PFSK-1 (cell line): ENCODE data around the gene ADPRHL1.

ENCODE experiments used
- FOXP2 ChIP-seq: optimal IDR thresholded peaks from 2 replicates; pipeline ENCODE3; 2011; ENCODE audit warnings: borderline replicate concordance, control low read depth, inconsistent platforms; ENCODE audit not compliant: insufficient read depth; ENCODE audit errors: extremely low read length, extremely low read depth
- POLR2AphosphoS5 ChIP-seq: IDR thresholded peaks from 2 replicates; pipeline ENCODE4 v1.6.1; 2012; ENCODE audit warnings: low read depth, mild to moderate bottlenecking, control low read depth, low read length, moderate library complexity
- REST ChIP-seq, 2 experiments: IDR thresholded peaks; 2 replicates each; pipeline versions ENCODE4 v1.6.1 to v1.8.0; 2011 to 2012; ENCODE audit warnings: low read depth in 2 of 2, low read length in 2 of 2, control low read depth in 1 of 2, inconsistent platforms in 1 of 2, mild to moderate bottlenecking in 1 of 2, moderate library complexity in 1 of 2; ENCODE audit not compliant: insufficient read depth in 1 of 2
- SIN3A ChIP-seq: IDR thresholded peaks from 2 replicates; pipeline ENCODE4 v1.6.1; 2012; ENCODE audit warnings: mild to moderate bottlenecking, low read length, moderate library complexity, borderline replicate concordance; ENCODE audit not compliant: insufficient read depth
- TAF1 ChIP-seq: IDR thresholded peaks from 2 replicates; pipeline ENCODE4 v1.6.1; 2012; ENCODE audit warnings: low read length, control low read depth, borderline replicate concordance; ENCODE audit not compliant: insufficient read depth

ADPRHL1 gene

GRCh38 chr13:113394339-113394640 is 59.0 kb downstream of the ADPRHL1 start:
- TF ChIP-seq REST (IDR thresholded peaks at IDR 0.05; ENCODE audit: insufficient read depth in 1 of 2, low read depth in 2 of 2, low read length in 2 of 2) (no peak), POLR2AphosphoS5 (no peak), FOXP2 (no peak), SIN3A (no peak), TAF1 (no peak)

GRCh38 chr13:113393563-113394338 is 59.5 kb downstream of the ADPRHL1 start:
- TF ChIP-seq POLR2AphosphoS5 (no peak), SIN3A (no peak)

GRCh38 chr13:113393226-113393562 is 60.1 kb downstream of the ADPRHL1 start:
- TF ChIP-seq POLR2AphosphoS5 (no peak), SIN3A (no peak), TAF1 (no peak), FOXP2 (no peak), REST (IDR thresholded peaks at IDR 0.05; ENCODE audit: insufficient read depth in 1 of 2, low read depth in 2 of 2, low read length in 2 of 2) (no peak)

DNA sequence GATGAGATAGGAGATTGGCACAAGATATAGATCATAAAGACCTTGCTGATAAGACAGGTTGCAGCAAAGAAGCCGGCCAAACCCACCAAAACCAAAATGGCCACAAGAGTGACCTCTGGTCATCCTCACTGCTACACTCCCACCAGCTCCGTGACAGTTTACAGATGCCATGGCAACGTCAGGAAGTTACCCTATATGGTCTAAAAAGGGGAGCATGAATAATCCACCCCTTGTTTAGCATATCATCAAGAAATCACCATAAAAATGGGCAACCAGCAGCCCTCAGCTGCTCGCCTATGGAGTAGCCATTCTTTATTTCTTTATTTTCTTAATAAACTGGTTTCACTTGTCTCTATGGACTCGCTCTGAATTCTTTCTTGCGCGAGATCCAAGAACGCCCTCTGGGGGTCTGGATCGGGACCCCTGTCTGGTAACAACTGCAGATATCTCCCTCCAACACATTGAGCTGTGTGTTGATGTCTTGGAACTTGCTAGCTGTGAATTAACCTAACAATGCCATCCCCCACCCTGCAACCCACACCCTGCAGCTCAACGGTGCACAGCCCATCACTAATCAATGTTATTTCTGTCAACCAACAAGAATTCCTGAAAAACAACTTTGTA is 62.3 kb downstream of the ADPRHL1 start:
- TF ChIP-seq SIN3A (no peak), TAF1 (no peak), POLR2AphosphoS5 (no peak), REST (IDR thresholded peaks at IDR 0.05; ENCODE audit: insufficient read depth in 1 of 2, low read depth in 2 of 2, low read length in 2 of 2) (no peak), FOXP2 (no peak)

DNA sequence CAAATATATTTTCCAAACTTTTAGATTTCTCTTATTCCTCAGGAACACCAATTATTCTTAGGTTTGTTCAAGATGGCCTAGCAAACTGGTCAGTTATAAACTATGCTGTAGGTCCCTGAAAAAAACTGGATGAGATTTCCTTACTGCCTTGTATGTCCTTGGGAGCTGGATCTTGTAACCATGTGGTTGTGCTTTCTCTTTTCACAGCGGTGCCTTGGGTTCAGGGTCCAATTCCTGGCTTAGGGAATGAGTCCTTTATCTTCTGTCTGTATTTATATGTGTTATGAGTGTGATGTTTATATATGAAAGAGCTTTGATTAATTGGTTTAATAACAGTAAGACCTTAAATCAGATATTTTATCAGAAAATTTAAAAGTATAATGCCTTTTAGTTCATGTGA is 65.9 kb downstream of the ADPRHL1 start:
- TF ChIP-seq REST (IDR thresholded peaks at IDR 0.05; ENCODE audit: insufficient read depth in 1 of 2, low read depth in 2 of 2, low read length in 2 of 2) (no peak), FOXP2 (no peak), TAF1 (no peak), POLR2AphosphoS5 (no peak), SIN3A (no peak)
